ENCODE data around the gene DTL.

GRCh38 chr1:212107481-212107880 is 71.9 kb downstream of the DTL start:
- TF ChIP-seq CTCF (IDR thresholded peaks at IDR 0.05; ENCODE audit: low read depth, low read length) = no peak
- TF ChIP-seq EZH2phosphoT487 (IDR thresholded peaks at IDR 0.05; ENCODE audit: low read depth) = no peak

All from OCI-LY3 (cell line).